Naive thymus-derived CD4-positive, alpha-beta T cell (primary cell): ENCODE measurements around the gene SENP8. TPM values are rescaled to one million over a fixed set of nuclear protein-coding genes. Genes with fewer than 3 reads are reported as not detected.

Experiments
- ATAC-seq: fragments of 150-1000 bp; cut with Tn5 transposase; 2 replicates; pipeline ENCODE4 v1.10.0; 2021; ENCODE audit warnings: mild to moderate bottlenecking, moderate library complexity
- CTCF ChIA-PET: fragments of 350-600 bp; sonication (Branson Sonifier 250); formaldehyde crosslinking; loops from one replicate; lab custom pipeline; 2021; ENCODE audit warnings: antibody characterized with exemption; lab: Charles Lee
- POLR2A ChIA-PET: fragments of 350-600 bp; sonication (Branson Sonifier 250); formaldehyde crosslinking; loops from one replicate; lab custom pipeline; 2021; ENCODE audit warnings: antibody characterized with exemption, inconsistent platforms; lab: Charles Lee
- DNase-seq, 9 donors: peaks; one replicate each; pipeline versions ENCODE4 v3.0.0 to v3.0.0-alpha.2; 2020 to 2022; ENCODE audit warnings: mixed read lengths in 1 of 9
- H3K27ac ChIP-seq: one replicate; pipeline ENCODE4 v1.7.0; 2013; ENCODE audit warnings: mild to moderate bottlenecking, low read depth, low read length, moderate library complexity
- H3K27me3 ChIP-seq, 2 donors: one replicate each; pipeline ENCODE4 v1.7.0; 2013; ENCODE audit warnings: low read length in 2 of 2, mild to moderate bottlenecking in 2 of 2, moderate library complexity in 2 of 2; ENCODE audit not compliant: control insufficient read depth in 2 of 2, insufficient read depth in 2 of 2
- H3K36me3 ChIP-seq, 3 experiments: 1 replicate in 2 of 3; 2 replicates in 1 of 3; pipeline ENCODE4 v1.7.0; 2013; ENCODE audit warnings: low read length in 3 of 3, mild to moderate bottlenecking in 3 of 3, moderate library complexity in 1 of 3; ENCODE audit not compliant: insufficient read depth in 3 of 3, control insufficient read depth in 2 of 3
- H3K4me1 ChIP-seq, 2 donors: one replicate each; pipeline ENCODE4 v1.7.0; 2013; ENCODE audit warnings: low read length in 2 of 2, mild to moderate bottlenecking in 2 of 2, moderate library complexity in 1 of 2; ENCODE audit not compliant: control insufficient read depth in 2 of 2, insufficient read depth in 2 of 2
- H3K4me3 ChIP-seq: 2 replicates; pipeline ENCODE4 v1.7.0; 2013; ENCODE audit warnings: mild to moderate bottlenecking, low read length
- H3K9me3 ChIP-seq, 3 experiments: 1 replicate in 2 of 3; 2 replicates in 1 of 3; pipeline ENCODE4 v1.7.0; 2013; ENCODE audit warnings: low read length in 3 of 3; ENCODE audit not compliant: control insufficient read depth in 2 of 3
- H3K27ac Mint-ChIP-seq, 9 donors: one replicate each; pipeline ENCODE4 v1.8.0; 2020 to 2022; ENCODE audit warnings: mixed read lengths in 9 of 9, mild to moderate bottlenecking in 8 of 9, moderate library complexity in 5 of 9, inconsistent platforms in 2 of 9
- H3K27me3 Mint-ChIP-seq, 5 donors: one replicate each; pipeline ENCODE4 v1.8.0; 2021 to 2022; ENCODE audit warnings: mixed read lengths in 5 of 5, mild to moderate bottlenecking in 1 of 5
- H3K36me3 Mint-ChIP-seq, 5 donors: one replicate each; pipeline ENCODE4 v1.8.0; 2020 to 2022; ENCODE audit warnings: mixed read lengths in 5 of 5, mild to moderate bottlenecking in 3 of 5, inconsistent platforms in 1 of 5
- H3K4me1 Mint-ChIP-seq, 7 donors: one replicate each; pipeline ENCODE4 v1.8.0; 2020 to 2022; ENCODE audit warnings: mixed read lengths in 7 of 7, mild to moderate bottlenecking in 3 of 7, inconsistent platforms in 1 of 7
- H3K4me3 Mint-ChIP-seq, 10 donors: one replicate each; pipeline ENCODE4 v1.8.0; 2020 to 2022; ENCODE audit warnings: mild to moderate bottlenecking in 10 of 10, mixed read lengths in 10 of 10, moderate library complexity in 6 of 10, inconsistent platforms in 2 of 10
- H3K9me3 Mint-ChIP-seq, 11 donors: one replicate each; pipeline ENCODE4 v1.8.0; 2020 to 2022; ENCODE audit warnings: mixed read lengths in 11 of 11, mild to moderate bottlenecking in 4 of 11, inconsistent platforms in 1 of 11, moderate library complexity in 1 of 11
- intact Hi-C, 2 donors: fragments of 100-400 bp; cut with micrococcal nuclease; formaldehyde crosslinking; loops; one replicate each; pipeline ENCODE4 v1.15.1; 2023
- polyA plus RNA-seq, 2 donors: library from polyadenylated mRNA; unstranded; fragments of 300-500 nt; fragmentation: Illumina TruSeq; gene quantifications; one replicate each; pipeline ENCODE4 v1.2.3, GENCODE V29; 2021
- total RNA-seq, 6 experiments: library from RNA in 5 of 6; stranded (reverse) in 5 of 6; gene quantifications; 1 replicate in 5 of 6; 2 replicates in 1 of 6; pipeline ENCODE4 v1.2.3 and lab custom pipeline; 2021 to 2026

The SENP8 gene
- total and polyA plus RNA-seq, 7 experiments from 2014 or later, result 0.34 to 1.6 (median 1.2) TPM

DNA sequence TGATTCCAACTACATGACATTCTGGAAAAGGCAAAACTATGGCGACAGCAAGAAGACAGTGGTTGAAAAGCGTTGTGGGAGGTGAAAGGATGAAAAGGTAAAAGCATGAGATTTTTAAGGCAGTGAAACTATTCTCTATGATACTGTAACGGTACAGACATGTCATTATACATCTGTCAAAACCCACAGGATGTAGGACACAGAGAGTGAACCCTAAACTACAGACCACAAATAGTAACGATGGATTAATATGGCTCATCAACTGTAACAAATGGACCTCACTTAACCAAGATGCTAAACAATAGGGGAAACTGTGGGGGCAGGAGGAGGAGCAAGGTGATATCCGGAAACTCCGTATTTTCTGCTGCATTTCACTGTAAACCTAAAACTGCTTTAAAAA is 39.3 kb upstream of the SENP8 start:
- no peaks in the 10 kb centered on the region for H3K4me1 ChIP-seq
- Mint-ChIP-seq H3K9me3 (peaks cover 2 to 17% (median 8%) of the 10 kb centered on the region in 11 donors), H3K27me3 (peaks cover 0 to 6% (median 0%) of the 10 kb centered on the region in 5 donors), H3K27ac (peak overlapping the region in 1 of 9 donors; percentile 23), H3K4me1 (peaks cover 4 to 51% (median 34%) of the 10 kb centered on the region in 7 donors), H3K4me3 (no peak overlapping the region), H3K36me3 (peaks cover 1 to 21% (median 9%) of the 10 kb centered on the region in 5 donors)
- H3K27ac ChIP-seq, result no peak overlapping the region
- DNase-seq, result no peak
- no peaks in the 10 kb centered on the region for H3K36me3 ChIP-seq
- no peak for ATAC-seq
- no peak overlapping the region for H3K4me3 ChIP-seq
- CTCF ChIA-PET, result no interaction called here
- intact Hi-C loops, result no loop called here
- POLR2A ChIA-PET, result no interaction called here
- no peaks in the 10 kb centered on the region for H3K9me3 ChIP-seq
- H3K27me3 ChIP-seq, result no peaks in the 10 kb centered on the region

DNA sequence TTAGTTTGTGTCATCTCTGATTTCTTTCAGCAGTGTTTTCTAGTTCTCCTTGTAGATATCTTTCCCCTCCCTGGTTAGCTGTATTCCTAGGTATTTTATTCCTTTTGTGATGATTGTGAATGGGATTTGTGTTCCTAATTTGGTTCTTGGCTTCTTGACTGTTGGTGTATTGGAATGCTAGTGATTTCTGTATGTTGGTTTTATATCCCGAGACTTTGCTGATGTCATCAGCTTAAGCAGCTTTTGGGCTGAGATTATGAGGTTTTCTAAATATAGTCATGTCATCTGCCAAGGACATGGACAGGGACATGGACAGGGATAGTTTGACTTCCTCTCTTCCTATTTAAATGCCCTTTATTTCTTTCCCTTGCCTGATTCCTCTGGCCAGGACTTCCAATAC is 36.0 kb upstream of the SENP8 start:
- Histone ChIP-seq H3K4me1 (no peaks in the 10 kb centered on the region), H3K9me3 (no peaks in the 10 kb centered on the region), H3K4me3 (no peak overlapping the region), H3K27me3 (no peaks in the 10 kb centered on the region), H3K27ac (no peak overlapping the region), H3K36me3 (no peaks in the 10 kb centered on the region)
- Mint-ChIP-seq H3K27ac (no peak overlapping the region), H3K4me1 (peaks cover 4 to 30% (median 13%) of the 10 kb centered on the region in 7 donors), H3K36me3 (peaks cover 4 to 23% (median 15%) of the 10 kb centered on the region in 5 donors), H3K9me3 (peaks cover 5 to 32% (median 12%) of the 10 kb centered on the region in 11 donors), H3K4me3 (no peak overlapping the region), H3K27me3 (peaks cover 0 to 6% (median 0%) of the 10 kb centered on the region in 5 donors)
- POLR2A ChIA-PET, result interaction anchor here (0.7 kb wide), 1 partner anchor 746 kb away, joined by 4 read pairs; no protein-coding TSS in a partner anchor
- CTCF ChIA-PET, result no interaction called here
- intact Hi-C loops, result no loop called here
- no peak for DNase-seq
- ATAC-seq, result no peak

- H3K27me3 Mint-ChIP-seq, result peaks cover 0 to 6% (median 0%) of the 10 kb centered on the region in 5 donors
- no peak overlapping the region for H3K4me3 Mint-ChIP-seq
- H3K4me3 ChIP-seq, result no peak overlapping the region
- CTCF ChIA-PET, result no interaction called here
- H3K36me3 Mint-ChIP-seq, result peaks cover 6 to 36% (median 29%) of the 10 kb centered on the region in 5 donors
- H3K27ac ChIP-seq, result no peak overlapping the region
- H3K9me3 ChIP-seq, result no peaks in the 10 kb centered on the region
- H3K9me3 Mint-ChIP-seq, result peaks cover 5 to 32% (median 12%) of the 10 kb centered on the region in 11 donors
- no peaks in the 10 kb centered on the region for H3K27me3 ChIP-seq
- POLR2A ChIA-PET, result no interaction called here
- H3K4me1 ChIP-seq, result no peaks in the 10 kb centered on the region
- H3K4me1 Mint-ChIP-seq, result peaks cover 0 to 11% (median 3%) of the 10 kb centered on the region in 7 donors
- ATAC-seq (no peak), DNase-seq (no peak)
- no peak overlapping the region for H3K27ac Mint-ChIP-seq
- intact Hi-C loops, result no loop called here
- H3K36me3 ChIP-seq, result no peaks in the 10 kb centered on the region
Measured at GRCh38 chr15:72086010-72086697, 32.0 kb upstream of the SENP8 start.

DNA sequence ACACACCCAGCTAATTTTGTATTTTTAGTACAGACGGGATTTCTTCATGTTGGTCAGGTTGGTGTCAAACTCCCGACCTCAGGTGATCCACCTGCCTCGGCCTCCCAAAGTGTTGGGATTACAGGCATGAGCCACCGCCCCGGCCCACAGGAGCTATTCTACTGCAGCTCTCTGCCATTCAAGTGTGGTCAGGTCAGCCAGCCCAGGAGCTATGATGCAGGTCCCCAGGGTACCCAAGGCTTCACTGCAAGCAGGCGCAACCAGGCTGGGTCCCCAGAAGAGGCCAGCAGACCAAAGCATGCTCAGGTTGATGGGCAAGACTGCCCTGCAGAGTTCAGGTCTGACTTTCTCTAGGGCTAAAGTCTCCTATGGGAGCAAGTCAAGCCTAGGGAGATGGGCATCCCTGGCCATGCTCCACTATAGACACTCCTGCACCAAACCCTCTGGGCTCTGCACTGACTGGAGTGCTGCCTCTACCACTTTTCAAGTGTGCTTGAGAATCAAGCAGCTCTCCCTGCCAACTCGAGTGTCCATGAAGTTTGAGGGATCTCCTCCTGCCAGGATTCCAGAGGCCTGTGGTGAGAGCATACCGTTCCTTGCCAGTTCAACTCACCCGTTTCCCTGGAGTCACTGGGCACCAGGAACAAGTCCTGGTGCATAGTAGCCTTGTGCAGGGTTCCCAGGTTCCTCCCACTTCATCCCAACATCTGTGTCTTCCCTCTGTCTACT is 31.1 kb upstream of the SENP8 start:
- H3K27ac ChIP-seq, result no peak overlapping the region
- ATAC-seq (no peak), DNase-seq (no peak)
- no peaks in the 10 kb centered on the region for H3K27me3 ChIP-seq
- H3K36me3 ChIP-seq, result no peaks in the 10 kb centered on the region
- ChIA-PET CTCF (no interaction called here), POLR2A (no interaction called here)
- H3K4me1 Mint-ChIP-seq, result peaks cover 0 to 11% (median 3%) of the 10 kb centered on the region in 7 donors
- H3K9me3 ChIP-seq, result no peaks in the 10 kb centered on the region
- H3K4me3 Mint-ChIP-seq, result no peak overlapping the region
- intact Hi-C loops, result no loop called here
- peaks cover 6 to 40% (median 32%) of the 10 kb centered on the region in 5 donors for H3K36me3 Mint-ChIP-seq
- no peaks in the 10 kb centered on the region for H3K4me1 ChIP-seq
- peaks cover 3 to 31% (median 10%) of the 10 kb centered on the region in 11 donors for H3K9me3 Mint-ChIP-seq
- H3K27ac Mint-ChIP-seq, result no peak overlapping the region
- peaks cover 0 to 6% (median 0%) of the 10 kb centered on the region in 5 donors for H3K27me3 Mint-ChIP-seq
- H3K4me3 ChIP-seq, result no peak overlapping the region

DNA sequence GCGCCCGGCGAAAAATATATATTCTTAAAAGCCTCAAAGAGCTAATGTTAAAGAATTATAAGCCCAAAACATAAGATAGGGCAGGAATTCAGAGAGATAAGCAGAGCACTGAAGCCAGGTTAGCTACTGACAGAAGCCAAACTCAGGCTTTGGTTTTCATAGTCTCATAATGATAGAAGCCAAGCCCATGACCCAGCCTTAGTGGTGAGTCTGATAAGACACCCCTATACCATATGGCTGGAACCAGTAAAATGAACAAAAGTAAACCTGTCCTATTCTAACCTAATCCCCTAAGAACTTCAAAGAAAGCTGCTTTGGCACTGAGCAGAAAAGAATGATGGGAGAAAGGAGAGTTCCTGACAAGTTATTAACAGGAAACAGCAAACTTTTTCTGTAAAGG is 26.2 kb upstream of the SENP8 start:
- DNase-seq, result no peak
- Histone ChIP-seq H3K36me3 (no peaks in the 10 kb centered on the region), H3K9me3 (no peaks in the 10 kb centered on the region), H3K27ac (no peak overlapping the region), H3K4me1 (no peaks in the 10 kb centered on the region), H3K4me3 (no peak overlapping the region), H3K27me3 (no peaks in the 10 kb centered on the region)
- Mint-ChIP-seq H3K4me3 (no peak overlapping the region), H3K27ac (no peak overlapping the region), H3K36me3 (peaks cover 3 to 40% (median 25%) of the 10 kb centered on the region in 5 donors), H3K9me3 (no peaks in the 10 kb centered on the region), H3K4me1 (peaks cover 0 to 18% (median 11%) of the 10 kb centered on the region in 7 donors), H3K27me3 (no peaks in the 10 kb centered on the region)
- intact Hi-C loops, result no loop called here
- ChIA-PET CTCF (no interaction called here), POLR2A (interaction anchor here (0.6 kb wide), 1 partner anchor 926 kb away, joined by 3 read pairs; no protein-coding TSS in a partner anchor)
- ATAC-seq, result no peak

DNA sequence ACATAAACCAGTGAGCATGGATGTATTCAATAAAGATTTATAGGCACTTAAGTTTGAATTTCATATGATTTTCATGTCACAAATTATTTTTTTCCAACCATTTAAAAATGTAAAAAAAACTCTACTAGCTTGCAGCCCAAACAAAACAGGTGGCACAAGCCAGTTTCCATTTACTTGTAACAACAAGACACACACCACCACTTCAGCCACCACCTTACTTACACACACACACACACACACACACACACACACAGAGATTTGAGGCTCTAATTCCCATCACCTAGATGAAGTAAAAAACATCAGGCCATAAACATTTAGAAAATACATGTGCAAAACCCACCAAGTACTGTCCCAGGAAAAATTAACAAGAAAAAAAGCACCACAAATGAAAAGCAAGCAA is 25.5 kb upstream of the SENP8 start:
- ChIA-PET POLR2A (interaction anchor here (0.6 kb wide), 1 partner anchor 925 kb away, joined by 3 read pairs; no protein-coding TSS in a partner anchor), CTCF (no interaction called here)
- Mint-ChIP-seq H3K9me3 (no peaks in the 10 kb centered on the region), H3K27me3 (no peaks in the 10 kb centered on the region), H3K4me1 (peaks cover 0 to 22% (median 11%) of the 10 kb centered on the region in 7 donors), H3K27ac (no peak overlapping the region), H3K4me3 (no peak overlapping the region), H3K36me3 (peaks cover 3 to 43% (median 23%) of the 10 kb centered on the region in 5 donors)
- Histone ChIP-seq H3K36me3 (no peaks in the 10 kb centered on the region), H3K27ac (no peak overlapping the region), H3K4me3 (no peak overlapping the region), H3K27me3 (no peaks in the 10 kb centered on the region), H3K4me1 (no peaks in the 10 kb centered on the region), H3K9me3 (no peaks in the 10 kb centered on the region)
- DNase-seq (no peak), ATAC-seq (no peak)
- intact Hi-C loops, result no loop called here
